ENCODE measurements around the gene MACO1. TPM values are rescaled to one million over a fixed set of nuclear protein-coding genes. Genes with fewer than 3 reads are reported as not detected.

MACO1 gene
- polyA plus RNA-seq, 1 donor (not counting 4 experiments of a cell fraction or from before 2014, with no cell fraction given), result 8.1 TPM

- H3K9ac ChIP-seq (ENCODE audit: control insufficient read depth, extremely low read depth, insufficient read depth, low read length), result no peak overlapping the region
- no peaks in the 10 kb centered on the region for H3K9me1 ChIP-seq (ENCODE audit: control insufficient read depth, extremely low read depth, insufficient read depth, low read length)
- no peak overlapping the region for H2AFZ ChIP-seq (ENCODE audit: control insufficient read depth, low read length)
- H3K4me3 ChIP-seq (ENCODE audit: control insufficient read depth in 2 of 3, extremely low read depth in 1 of 3, insufficient read depth in 2 of 3, low read depth in 1 of 3, low read length in 3 of 3), result no peak overlapping the region
- TF ChIP-seq EZH2 (IDR thresholded peaks at IDR 0.05; ENCODE audit: low read length) (no peak), CTCF (optimal IDR thresholded peaks at IDR 0.05 in 1 of 3, IDR thresholded peaks at IDR 0.05 in 1 of 3, conservative IDR thresholded peaks at IDR 0.05 in 1 of 3; ENCODE audit: extremely low read depth in 1 of 3, insufficient read depth in 2 of 3, low read length in 3 of 3) (no peak)
- H3K27ac ChIP-seq (ENCODE audit: control insufficient read depth, insufficient read depth, low read length), result no peak overlapping the region
- H3K9me3 ChIP-seq (ENCODE audit: control insufficient read depth, low read depth, low read length), result no peaks in the 10 kb centered on the region
- no peak for FAIRE-seq
- no peaks in the 10 kb centered on the region for H4K20me1 ChIP-seq (ENCODE audit: control insufficient read depth, extremely low read depth, insufficient read depth, low read length)
- H3K79me2 ChIP-seq (ENCODE audit: control insufficient read depth, insufficient read depth, low read length), result peaks cover 9% of the 10 kb centered on the region
- dilution Hi-C loops (cut with MboI; ENCODE audit: extremely low pct_ligation_motif_present, low sequenced_read_pairs), result no loop called here
- H3K4me2 ChIP-seq (ENCODE audit: control insufficient read depth, extremely low read depth, insufficient read depth, low read depth, low read length), result no peak overlapping the region
- no peaks in the 10 kb centered on the region for H3K36me3 ChIP-seq (ENCODE audit: control insufficient read depth in 2 of 2, extremely low read depth in 1 of 2, insufficient read depth in 2 of 2, low read length in 2 of 2)
- no peaks in the 10 kb centered on the region for H3K27me3 ChIP-seq (ENCODE audit: control insufficient read depth, extremely low read depth, insufficient read depth, low read length)
- H3K4me1 ChIP-seq (ENCODE audit: control insufficient read depth, extremely low read depth, insufficient read depth, low read length), result peaks cover 14% of the 10 kb centered on the region
- no peak for DNase-seq (ENCODE audit: low read depth, low spot score)
Observed at GRCh38 chr1:25427696-25428095, 3.0 kb upstream of the MACO1 start.

GRCh38 chr1:25428475-25429166 is 2.1 kb upstream of the MACO1 start:
- H3K4me3 ChIP-seq (ENCODE audit: control insufficient read depth in 2 of 3, extremely low read depth in 1 of 3, insufficient read depth in 2 of 3, low read depth in 1 of 3, low read length in 3 of 3), result no peak overlapping the region
- no peak overlapping the region for H3K9ac ChIP-seq (ENCODE audit: control insufficient read depth, extremely low read depth, insufficient read depth, low read length)
- no peak overlapping the region for H3K27ac ChIP-seq (ENCODE audit: control insufficient read depth, insufficient read depth, low read length)
- H4K20me1 ChIP-seq (ENCODE audit: control insufficient read depth, extremely low read depth, insufficient read depth, low read length), result no peaks in the 10 kb centered on the region
- no peak overlapping the region for H3K4me2 ChIP-seq (ENCODE audit: control insufficient read depth, extremely low read depth, insufficient read depth, low read depth, low read length)
- H3K9me1 ChIP-seq (ENCODE audit: control insufficient read depth, extremely low read depth, insufficient read depth, low read length), result no peaks in the 10 kb centered on the region
- H3K79me2 ChIP-seq (ENCODE audit: control insufficient read depth, insufficient read depth, low read length), result peaks cover 12% of the 10 kb centered on the region
- no peaks in the 10 kb centered on the region for H3K9me3 ChIP-seq (ENCODE audit: control insufficient read depth, low read depth, low read length)
- H3K36me3 ChIP-seq (ENCODE audit: control insufficient read depth in 2 of 2, extremely low read depth in 1 of 2, insufficient read depth in 2 of 2, low read length in 2 of 2), result no peaks in the 10 kb centered on the region
- peaks cover 14% of the 10 kb centered on the region for H3K4me1 ChIP-seq (ENCODE audit: control insufficient read depth, extremely low read depth, insufficient read depth, low read length)
- DNase-seq (ENCODE audit: low read depth, low spot score) (no peak), FAIRE-seq (no peak)
- dilution Hi-C loops (cut with MboI; ENCODE audit: extremely low pct_ligation_motif_present, low sequenced_read_pairs), result no loop called here
- no peaks in the 10 kb centered on the region for H3K27me3 ChIP-seq (ENCODE audit: control insufficient read depth, extremely low read depth, insufficient read depth, low read length)
- no peak overlapping the region for H2AFZ ChIP-seq (ENCODE audit: control insufficient read depth, low read length)
- TF ChIP-seq EZH2 (IDR thresholded peaks at IDR 0.05; ENCODE audit: low read length), result no peak
- no peak for TF ChIP-seq CTCF (optimal IDR thresholded peaks at IDR 0.05 in 1 of 3, IDR thresholded peaks at IDR 0.05 in 1 of 3, conservative IDR thresholded peaks at IDR 0.05 in 1 of 3; ENCODE audit: extremely low read depth in 1 of 3, insufficient read depth in 2 of 3, low read length in 3 of 3)
